ENCODE data around the gene CMPK2.

CMPK2 gene

DNA sequence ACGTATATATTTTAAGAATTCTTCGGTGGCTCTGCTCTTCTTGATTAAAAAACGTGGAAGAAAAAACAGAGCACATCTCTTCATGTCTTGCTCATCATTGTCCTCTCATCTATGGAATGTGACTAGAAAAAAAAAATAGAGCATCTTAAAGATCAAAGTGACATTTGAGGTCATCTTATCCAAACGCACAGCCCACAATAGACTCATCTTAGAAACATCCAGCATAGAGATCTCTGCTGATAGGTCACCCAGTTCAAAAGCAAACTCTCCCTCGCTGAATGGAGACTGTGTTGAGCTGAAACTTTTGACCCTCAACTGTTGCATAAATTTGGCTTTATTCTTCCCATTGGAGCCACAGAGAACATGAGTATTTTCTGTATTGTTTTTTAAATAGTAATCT, 65.2 kb downstream of the CMPK2 start:
- no peak for DNase-seq

Data from SHP77 treated with DMSO at 0.1 percent for 48 hours (cell line).